HepG2 (cell line): ENCODE measurements around the gene CDC42EP3. TPM values are rescaled to one million over a fixed set of nuclear protein-coding genes. Genes with fewer than 3 reads are reported as not detected.
A peak's percentile ranks its signal among the peaks of the same experiment; 100 is the strongest.

Experiments
- ATAC-seq: fragments of 200-7000 bp; cut with Tn5 transposase; 3 replicates; pipeline ENCODE4 v1.9.1; 2020; ENCODE audit warnings: mild to moderate bottlenecking, moderate library complexity
- BruUV-seq: library from RNA; stranded (reverse); fragments of 400-500 nt; replicated peaks from 2 replicates; lab custom pipeline; 2021; lab: Mats Ljungman, UMichigan
- CTCF ChIA-PET: fragments of 300-600 bp; formaldehyde crosslinking; extraction: SDS; loops from one replicate; lab custom pipeline; 2021; ENCODE audit warnings: low total read pairs, inconsistent platforms, low intra/inter-chr PET ratio; lab: Yijun Ruan, JAX
- POLR2A ChIA-PET: fragments of 350-600 bp; sonication (Branson Sonifier 250); formaldehyde crosslinking; loops from one replicate; lab custom pipeline; 2020; ENCODE audit warnings: antibody characterized with exemption, inconsistent platforms; lab: Yijun Ruan, JAX
- DNase-seq: peaks from one replicate; pipeline ENCODE4 v3.0.0-alpha.2; 2015; ENCODE audit warnings: low spot score
- FAIRE-seq: peaks from 3 replicates; lab custom pipeline; 2011; peaks lifted over from hg19 to GRCh38; lab: Jason Lieb, UNC
- H2AFZ ChIP-seq: one replicate; pipeline ENCODE4 v1.6.1; 2011; ENCODE audit warnings: low read length, inconsistent platforms
- H3K27ac ChIP-seq: fragments of 300-600 bp; 3 replicates; pipeline ENCODE4 v1.8.0; 2011; ENCODE audit warnings: mixed run types, mild to moderate bottlenecking, mixed read lengths, low read length, inconsistent platforms; ENCODE audit not compliant: insufficient read depth; ENCODE audit errors: extremely low read length
- H3K27me3 ChIP-seq, 2 experiments: fragments of 200-600 bp in 1 of 2; 2 replicates in 1 of 2; 3 replicates in 1 of 2; pipeline versions ENCODE4 v1.6.0 to v1.8.0; 2011; ENCODE audit warnings: low read length in 2 of 2, mild to moderate bottlenecking in 2 of 2, moderate library complexity in 2 of 2, inconsistent platforms in 1 of 2; ENCODE audit not compliant: insufficient read depth in 2 of 2, control insufficient read depth in 1 of 2
- H3K36me3 ChIP-seq, 2 experiments: fragments of 200-600 bp in 1 of 2; replicated peaks in 1 of 2; 2 replicates in 1 of 2; 3 replicates in 1 of 2; pipeline versions ENCODE4 v1.5.1 to v1.8.0; 2011; ENCODE audit warnings: low read length in 2 of 2, inconsistent platforms in 1 of 2; ENCODE audit not compliant: insufficient read depth in 2 of 2, control insufficient read depth in 1 of 2
- H3K4me1 ChIP-seq: 2 replicates; pipeline ENCODE4 v1.5.1; 2012; ENCODE audit warnings: low read length, inconsistent platforms; ENCODE audit not compliant: insufficient read depth
- H3K4me2 ChIP-seq: 2 replicates; pipeline ENCODE4 v1.6.0; 2011; ENCODE audit warnings: low read depth, low read length, inconsistent platforms
- H3K4me3 ChIP-seq, 3 experiments: fragments of 200-600 bp in 1 of 3; sonication (generic), shearing (Covaris generic) in 1 of 3; replicated peaks in 1 of 3; 2 replicates each; pipeline ENCODE4 v1.5.1; 2011 to 2016; ENCODE audit warnings: low read length in 3 of 3, inconsistent platforms in 2 of 3, low read depth in 2 of 3, mild to moderate bottlenecking in 2 of 3, control low read depth in 1 of 3, mixed read lengths in 1 of 3; ENCODE audit not compliant: insufficient read depth in 1 of 3
- H3K79me2 ChIP-seq: one replicate; pipeline ENCODE4 v1.6.1; 2011; ENCODE audit warnings: low read length, inconsistent platforms; ENCODE audit not compliant: insufficient read depth
- H3K9ac ChIP-seq: 2 replicates; pipeline ENCODE4 v1.6.0; 2011; ENCODE audit warnings: mild to moderate bottlenecking, low read depth, low read length, inconsistent platforms; ENCODE audit not compliant: insufficient read depth
- H3K9me3 ChIP-seq: 2 replicates; pipeline ENCODE4 v1.5.1; 2012; ENCODE audit warnings: mild to moderate bottlenecking, low read length
- H4K20me1 ChIP-seq: 2 replicates; pipeline ENCODE4 v1.6.0; 2011; ENCODE audit warnings: inconsistent platforms, mild to moderate bottlenecking, low read length, moderate library complexity; ENCODE audit not compliant: insufficient read depth
- ETV5 ChIP-seq: IDR thresholded peaks from 2 replicates; pipeline ENCODE4 v1.6.1; 2018; ENCODE audit warnings: missing biosample characterization, missing genetic modification reagents, inconsistent platforms, borderline replicate concordance
- MAFG ChIP-seq: sonication (generic); formaldehyde crosslinking; IDR thresholded peaks from 2 replicates; pipeline ENCODE4 v1.5.1; 2020; ENCODE audit warnings: mild to moderate bottlenecking, missing genetic modification reagents
- MAFK ChIP-seq, 2 experiments: IDR thresholded peaks in 1 of 2; conservative IDR thresholded peaks in 1 of 2; 2 replicates each; pipeline ENCODE4 v1.6.1; 2011; ENCODE audit warnings: improper control_type of control experiment in 2 of 2, low read length in 2 of 2
- SIN3A ChIP-seq: IDR thresholded peaks from 2 replicates; pipeline ENCODE4 v1.6.1; 2011; ENCODE audit warnings: low read depth, mild to moderate bottlenecking, control low read depth, low read length, borderline replicate concordance
- ZNF441 ChIP-seq: sonication (generic); formaldehyde crosslinking; IDR thresholded peaks from 2 replicates; pipeline ENCODE4 v1.7.0; 2021; ENCODE audit warnings: missing genetic modification reagents, borderline replicate concordance
- ZNF530 ChIP-seq: sonication (generic); formaldehyde crosslinking; IDR thresholded peaks from 2 replicates; pipeline ENCODE4 v1.5.0; 2020; ENCODE audit warnings: low read depth, mild to moderate bottlenecking, missing genetic modification reagents
- ZNF552 ChIP-seq: sonication (generic); formaldehyde crosslinking; IDR thresholded peaks from 2 replicates; pipeline ENCODE4 v1.9.0; 2022; ENCODE audit warnings: missing genetic modification reagents, mild to moderate bottlenecking, borderline replicate concordance
- ZNF607 ChIP-seq: sonication (generic); formaldehyde crosslinking; IDR thresholded peaks from 2 replicates; pipeline ENCODE4 v1.5.1; 2020; ENCODE audit warnings: missing genetic modification reagents, mild to moderate bottlenecking, borderline replicate concordance
- ZNF724P ChIP-seq: sonication (generic); formaldehyde crosslinking; IDR thresholded peaks from 2 replicates; pipeline ENCODE4 v1.8.0; 2022; ENCODE audit warnings: missing genetic modification reagents, borderline replicate concordance
- ZNF841 ChIP-seq: sonication (generic); formaldehyde crosslinking; IDR thresholded peaks from 2 replicates; pipeline ENCODE4 v1.8.1; 2023; ENCODE audit warnings: missing genetic modification reagents, borderline replicate concordance
- ZNF879 ChIP-seq: sonication (generic); formaldehyde crosslinking; IDR thresholded peaks from 2 replicates; pipeline ENCODE4 v1.8.1; 2023; ENCODE audit warnings: missing genetic modification reagents
- WGBS: methylation state at CpG from one replicate; pipeline ENCODE4 v1.1.6; 2017; ENCODE audit warnings: low lambda C conversion rate; 5-methylcytosine and 5-hydroxymethylcytosine counted together
- in situ Hi-C: cut with HindIII; loops from 2 replicates; pipeline ENCODE4 v1.10.0; 2017; ENCODE audit warnings: low pct_unique_long_range_greater_than_20kb; ENCODE audit not compliant: extremely low pct_ligation_motif_present
- intact Hi-C: fragments of 100-400 bp; cut with micrococcal nuclease; formaldehyde crosslinking; loops from one replicate; pipeline ENCODE4 v1.10.0; 2022; ENCODE audit not compliant: unreplicated experiment
- polyA plus RNA-seq, 8 experiments: library from polyadenylated mRNA; depleted of rRNA in 3 of 8; stranded (reverse) in 7 of 8; unstranded in 1 of 8; fragments of >200 nt; fragmentation: Illumina TruSeq in 4 of 8; extraction: Trizol in 4 of 8; gene quantifications; 2 replicates each; pipeline versions ENCODE4 v1.2.1 to v1.2.3, GENCODE V29; 2011 to 2016; ENCODE audit warnings: low read depth in 4 of 8, missing spikeins in 1 of 8, mixed read lengths in 1 of 8; ENCODE audit not compliant: insufficient read depth in 1 of 8
- total RNA-seq, 5 experiments: library from RNA; depleted of rRNA; stranded (reverse); fragments of >200 nt; fragmentation: Illumina TruSeq; extraction: Trizol; gene quantifications; 2 replicates each; pipeline ENCODE4 v1.2.3, GENCODE V29; 2016; ENCODE audit warnings: low read depth in 1 of 5
- TF ChIP-seq, protein P1 (sequence below): sonication (generic); formaldehyde crosslinking; IDR thresholded peaks from 2 replicates; pipeline ENCODE4 v1.8.0; 2022; ENCODE audit warnings: mild to moderate bottlenecking, missing genetic modification reagents; ENCODE audit not compliant: insufficient replicate concordance
- TF ChIP-seq, protein P2 (sequence below): sonication (generic); formaldehyde crosslinking; IDR thresholded peaks from 2 replicates; pipeline ENCODE4 v1.4.0; 2020; ENCODE audit warnings: missing genetic modification reagents
- TF ChIP-seq, protein P3 (sequence below): sonication (generic); formaldehyde crosslinking; IDR thresholded peaks from 2 replicates; pipeline ENCODE4 v1.4.0; 2020; ENCODE audit warnings: missing genetic modification reagents
- TF ChIP-seq, protein P4 (sequence below): sonication (generic); formaldehyde crosslinking; IDR thresholded peaks from 2 replicates; pipeline ENCODE4 v1.5.1; 2020; ENCODE audit warnings: mild to moderate bottlenecking, missing genetic modification reagents, moderate library complexity

The CDC42EP3 gene
- total and polyA plus RNA-seq, 2 of the 13 experiments (the other 11 are each of a cell fraction or from before 2014, with no cell fraction given) = 0.01 TPM; not detected in 1

DNA sequence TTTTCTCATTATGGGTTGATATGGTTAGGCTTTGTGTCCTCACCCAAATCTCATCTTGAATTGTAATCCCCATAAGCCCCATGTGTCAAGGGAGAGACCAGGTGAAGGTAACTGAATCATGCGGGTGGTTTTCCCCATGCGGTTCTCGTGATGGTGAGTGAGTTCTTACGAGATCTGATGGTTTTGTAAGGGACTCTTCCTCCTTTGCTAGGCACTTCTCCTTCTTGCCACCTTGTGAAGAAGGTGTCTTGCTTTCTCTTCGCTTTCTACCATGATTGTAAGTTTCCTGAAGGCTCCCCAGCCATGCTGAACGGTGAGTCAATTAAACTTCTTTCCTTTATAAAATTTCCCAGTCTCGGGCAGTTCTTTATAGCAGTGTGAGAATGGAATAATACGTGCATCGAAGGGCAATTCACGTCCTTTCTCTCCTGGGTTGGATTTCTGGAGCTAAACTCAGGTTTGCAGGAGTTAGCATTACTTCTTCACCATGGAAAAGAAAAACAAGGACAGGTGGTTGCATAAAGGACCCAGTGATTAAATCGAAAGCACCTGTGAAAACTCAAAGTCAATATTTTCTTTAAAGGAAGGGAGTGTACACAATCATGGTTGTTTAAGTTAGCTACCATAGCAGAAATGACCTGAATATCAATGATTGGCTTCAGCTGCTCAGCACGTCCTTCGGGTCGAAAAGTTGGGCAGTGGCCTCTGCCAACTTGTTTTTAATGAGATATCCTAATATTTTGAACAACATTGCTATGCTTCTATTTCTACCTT is 54.1 kb downstream of the CDC42EP3 start:
- H3K27ac ChIP-seq = no peak overlapping the region
- H3K4me3 ChIP-seq = no peak overlapping the region
- no peaks in the 10 kb centered on the region for H3K4me1 ChIP-seq
- 15% methylated on average over 14 of the region's 14 CpGs for WGBS
- H3K9ac ChIP-seq = no peak overlapping the region
- H2AFZ ChIP-seq = no peak overlapping the region
- ChIA-PET CTCF (no interaction called here), POLR2A (no interaction called here)
- DNase-seq = no peak
- no peaks in the 10 kb centered on the region for H3K36me3 ChIP-seq
- FAIRE-seq = peak; percentile 60
- H4K20me1 ChIP-seq = no peaks in the 10 kb centered on the region
- ATAC-seq = no peak
- H3K27me3 ChIP-seq = 0 out of 5 replicates have a peak, but pooled peaks cover 0 to 4% of the 10 kb centered on the region in 2 experiments
- in situ Hi-C loops (no loop called here), intact Hi-C loops (no loop called here)
- no peak overlapping the region for H3K4me2 ChIP-seq
- no TSS peak for BruUV-seq
- no peaks in the 10 kb centered on the region for H3K79me2 ChIP-seq
- no peaks in the 10 kb centered on the region for H3K9me3 ChIP-seq
- TF ChIP-seq, protein P1, sequence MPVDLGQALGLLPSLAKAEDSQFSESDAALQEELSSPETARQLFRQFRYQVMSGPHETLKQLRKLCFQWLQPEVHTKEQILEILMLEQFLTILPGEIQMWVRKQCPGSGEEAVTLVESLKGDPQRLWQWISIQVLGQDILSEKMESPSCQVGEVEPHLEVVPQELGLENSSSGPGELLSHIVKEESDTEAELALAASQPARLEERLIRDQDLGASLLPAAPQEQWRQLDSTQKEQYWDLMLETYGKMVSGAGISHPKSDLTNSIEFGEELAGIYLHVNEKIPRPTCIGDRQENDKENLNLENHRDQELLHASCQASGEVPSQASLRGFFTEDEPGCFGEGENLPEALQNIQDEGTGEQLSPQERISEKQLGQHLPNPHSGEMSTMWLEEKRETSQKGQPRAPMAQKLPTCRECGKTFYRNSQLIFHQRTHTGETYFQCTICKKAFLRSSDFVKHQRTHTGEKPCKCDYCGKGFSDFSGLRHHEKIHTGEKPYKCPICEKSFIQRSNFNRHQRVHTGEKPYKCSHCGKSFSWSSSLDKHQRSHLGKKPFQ (CRISPR knock-in tag) = no peak
- no peak for TF ChIP-seq ZNF724P (CRISPR knock-in tag)
- no peak for TF ChIP-seq ZNF841 (CRISPR knock-in tag)
- no peak for TF ChIP-seq ZNF879
- no peak for TF ChIP-seq ZNF607 (CRISPR knock-in tag)
- TF ChIP-seq, protein P2, sequence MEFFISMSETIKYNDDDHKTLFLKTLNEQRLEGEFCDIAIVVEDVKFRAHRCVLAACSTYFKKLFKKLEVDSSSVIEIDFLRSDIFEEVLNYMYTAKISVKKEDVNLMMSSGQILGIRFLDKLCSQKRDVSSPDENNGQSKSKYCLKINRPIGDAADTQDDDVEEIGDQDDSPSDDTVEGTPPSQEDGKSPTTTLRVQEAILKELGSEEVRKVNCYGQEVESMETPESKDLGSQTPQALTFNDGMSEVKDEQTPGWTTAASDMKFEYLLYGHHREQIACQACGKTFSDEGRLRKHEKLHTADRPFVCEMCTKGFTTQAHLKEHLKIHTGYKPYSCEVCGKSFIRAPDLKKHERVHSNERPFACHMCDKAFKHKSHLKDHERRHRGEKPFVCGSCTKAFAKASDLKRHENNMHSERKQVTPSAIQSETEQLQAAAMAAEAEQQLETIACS (CRISPR knock-in tag) = no peak
- no peak for TF ChIP-seq ETV5
- TF ChIP-seq MAFK (conservative IDR thresholded peaks at IDR 0.05 in 1 of 2, IDR thresholded peaks at IDR 0.05 in 1 of 2; ENCODE audit: low read length in 2 of 2) = no peak
- no peak for TF ChIP-seq ZNF530 (CRISPR knock-in tag)
- no peak for TF ChIP-seq SIN3A
- TF ChIP-seq MAFG (CRISPR knock-in tag) = no peak
- TF ChIP-seq, protein P3, sequence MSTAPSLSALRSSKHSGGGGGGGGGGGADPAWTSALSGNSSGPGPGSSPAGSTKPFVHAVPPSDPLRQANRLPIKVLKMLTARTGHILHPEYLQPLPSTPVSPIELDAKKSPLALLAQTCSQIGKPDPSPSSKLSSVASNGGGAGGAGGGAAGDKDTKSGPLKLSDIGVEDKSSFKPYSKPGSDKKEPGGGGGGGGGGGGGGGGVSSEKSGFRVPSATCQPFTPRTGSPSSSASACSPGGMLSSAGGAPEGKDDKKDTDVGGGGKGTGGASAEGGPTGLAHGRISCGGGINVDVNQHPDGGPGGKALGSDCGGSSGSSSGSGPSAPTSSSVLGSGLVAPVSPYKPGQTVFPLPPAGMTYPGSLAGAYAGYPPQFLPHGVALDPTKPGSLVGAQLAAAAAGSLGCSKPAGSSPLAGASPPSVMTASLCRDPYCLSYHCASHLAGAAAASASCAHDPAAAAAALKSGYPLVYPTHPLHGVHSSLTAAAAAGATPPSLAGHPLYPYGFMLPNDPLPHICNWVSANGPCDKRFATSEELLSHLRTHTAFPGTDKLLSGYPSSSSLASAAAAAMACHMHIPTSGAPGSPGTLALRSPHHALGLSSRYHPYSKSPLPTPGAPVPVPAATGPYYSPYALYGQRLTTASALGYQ (CRISPR knock-in tag) = no peak
- no peak for TF ChIP-seq ZNF552
- no peak for TF ChIP-seq ZNF441 (CRISPR knock-in tag)
- TF ChIP-seq, protein P4, sequence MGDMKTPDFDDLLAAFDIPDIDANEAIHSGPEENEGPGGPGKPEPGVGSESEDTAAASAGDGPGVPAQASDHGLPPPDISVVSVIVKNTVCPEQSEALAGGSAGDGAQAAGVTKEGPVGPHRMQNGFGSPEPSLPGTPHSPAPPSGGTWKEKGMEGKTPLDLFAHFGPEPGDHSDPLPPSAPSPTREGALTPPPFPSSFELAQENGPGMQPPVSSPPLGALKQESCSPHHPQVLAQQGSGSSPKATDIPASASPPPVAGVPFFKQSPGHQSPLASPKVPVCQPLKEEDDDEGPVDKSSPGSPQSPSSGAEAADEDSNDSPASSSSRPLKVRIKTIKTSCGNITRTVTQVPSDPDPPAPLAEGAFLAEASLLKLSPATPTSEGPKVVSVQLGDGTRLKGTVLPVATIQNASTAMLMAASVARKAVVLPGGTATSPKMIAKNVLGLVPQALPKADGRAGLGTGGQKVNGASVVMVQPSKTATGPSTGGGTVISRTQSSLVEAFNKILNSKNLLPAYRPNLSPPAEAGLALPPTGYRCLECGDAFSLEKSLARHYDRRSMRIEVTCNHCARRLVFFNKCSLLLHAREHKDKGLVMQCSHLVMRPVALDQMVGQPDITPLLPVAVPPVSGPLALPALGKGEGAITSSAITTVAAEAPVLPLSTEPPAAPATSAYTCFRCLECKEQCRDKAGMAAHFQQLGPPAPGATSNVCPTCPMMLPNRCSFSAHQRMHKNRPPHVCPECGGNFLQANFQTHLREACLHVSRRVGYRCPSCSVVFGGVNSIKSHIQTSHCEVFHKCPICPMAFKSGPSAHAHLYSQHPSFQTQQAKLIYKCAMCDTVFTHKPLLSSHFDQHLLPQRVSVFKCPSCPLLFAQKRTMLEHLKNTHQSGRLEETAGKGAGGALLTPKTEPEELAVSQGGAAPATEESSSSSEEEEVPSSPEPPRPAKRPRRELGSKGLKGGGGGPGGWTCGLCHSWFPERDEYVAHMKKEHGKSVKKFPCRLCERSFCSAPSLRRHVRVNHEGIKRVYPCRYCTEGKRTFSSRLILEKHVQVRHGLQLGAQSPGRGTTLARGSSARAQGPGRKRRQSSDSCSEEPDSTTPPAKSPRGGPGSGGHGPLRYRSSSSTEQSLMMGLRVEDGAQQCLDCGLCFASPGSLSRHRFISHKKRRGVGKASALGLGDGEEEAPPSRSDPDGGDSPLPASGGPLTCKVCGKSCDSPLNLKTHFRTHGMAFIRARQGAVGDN (CRISPR knock-in tag) = no peak
